A172 (cell line): ENCODE data around the gene SKI. TPM values are rescaled to one million over a fixed set of nuclear protein-coding genes. Genes with fewer than 3 reads are reported as not detected.
"Not testable (repeated sequence)": the region's sequence is repeated elsewhere in the genome, so short reads cannot be mapped to it uniquely, and the experiment has no call there.

Source experiments
- DNase-seq: peaks from one replicate; pipeline ENCODE4 v3.0.0-alpha.2; 2015; ENCODE audit warnings: low spot score
- total RNA-seq: library from RNA; depleted of rRNA; stranded (reverse); fragments of >200 nt; shearing (Covaris generic); gene quantifications from 2 replicates; pipeline ENCODE4 v1.2.3, GENCODE V29; 2014

The SKI gene
- total RNA-seq, 1 experiment from 2014 or later: 14.8 TPM

DNA sequence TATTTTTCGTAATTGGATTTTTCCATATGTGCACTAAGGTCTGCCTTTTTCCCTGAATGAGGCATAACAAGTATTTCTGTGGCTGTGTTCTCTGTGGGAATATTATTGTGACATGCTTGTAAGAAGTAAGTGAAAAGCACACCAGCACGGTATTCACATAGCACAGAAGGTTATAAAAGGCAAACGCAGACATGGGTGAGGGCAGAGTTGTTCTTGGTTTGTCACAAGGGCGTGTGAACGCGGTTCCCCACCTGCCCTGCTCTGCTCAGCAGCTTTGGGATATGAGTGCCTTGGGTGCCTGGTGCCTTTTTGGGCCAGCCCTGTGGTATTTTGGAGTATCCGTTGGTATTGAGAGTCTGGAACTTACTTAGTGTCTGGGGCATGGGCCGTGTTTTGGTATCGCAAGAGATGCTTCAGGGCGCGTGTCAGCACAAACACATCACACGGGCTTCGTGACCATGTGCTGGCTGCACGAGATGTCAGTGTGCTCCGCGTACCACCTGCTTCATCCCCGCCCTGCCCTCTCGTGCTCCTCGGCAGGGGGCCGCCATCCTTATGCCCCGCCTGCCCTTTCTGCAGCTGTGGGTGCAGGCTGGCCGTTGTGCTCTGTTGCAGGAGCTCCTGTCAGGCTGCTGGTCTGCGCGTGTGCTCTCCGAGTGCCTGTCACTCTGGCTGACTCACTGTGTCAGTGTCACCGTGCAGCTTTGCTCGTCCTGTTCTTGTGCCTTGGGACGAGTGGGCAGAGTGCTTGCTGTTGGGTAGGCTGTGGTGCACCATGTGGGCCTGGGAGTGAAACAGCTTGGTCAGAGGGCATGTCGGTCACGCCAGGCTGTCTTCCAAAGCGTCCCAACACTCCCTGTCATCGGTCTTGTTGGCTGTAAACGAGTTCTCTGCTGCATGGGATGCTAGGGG, 15.0 kb downstream of the SKI start:
- DNase-seq: no peak

DNA sequence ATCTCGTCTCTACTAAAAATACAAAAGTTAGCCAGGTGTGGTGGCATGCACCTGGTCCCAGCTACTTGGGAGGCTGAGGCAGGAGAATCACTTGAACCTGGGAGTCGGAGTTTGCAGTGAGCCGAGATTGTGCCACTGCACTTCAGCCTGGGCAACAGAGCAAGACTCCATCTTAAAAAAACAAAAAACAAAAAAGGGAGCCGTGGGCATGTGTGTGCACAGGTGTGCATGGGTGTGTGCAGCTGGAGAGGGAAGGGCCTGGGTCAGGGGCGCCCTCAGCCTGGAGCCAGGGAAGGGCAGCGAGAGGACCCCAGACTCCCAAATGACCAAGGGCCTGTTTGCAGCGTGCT, 18.9 kb downstream of the SKI start:
- not testable (repeated sequence) for DNase-seq

DNA sequence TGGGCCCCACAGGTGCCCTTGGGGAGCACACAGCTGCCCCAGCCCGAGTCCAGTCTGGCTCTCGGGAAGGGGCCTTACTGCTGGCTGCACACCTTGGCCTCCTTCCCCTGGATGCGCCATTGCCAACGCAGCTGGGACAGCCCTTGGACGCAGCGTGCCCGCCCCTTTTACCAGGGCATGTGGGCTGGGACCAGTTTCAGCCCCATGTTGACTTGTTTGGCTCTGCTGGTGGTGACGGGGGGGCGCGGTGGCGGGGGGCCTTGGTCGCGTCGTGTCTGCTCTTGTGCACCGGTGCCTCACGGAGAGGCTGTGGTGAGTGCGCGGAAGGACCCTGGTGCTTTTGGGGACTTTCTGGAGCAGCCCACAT, 19.6 kb downstream of the SKI start:
- no peak for DNase-seq

DNA sequence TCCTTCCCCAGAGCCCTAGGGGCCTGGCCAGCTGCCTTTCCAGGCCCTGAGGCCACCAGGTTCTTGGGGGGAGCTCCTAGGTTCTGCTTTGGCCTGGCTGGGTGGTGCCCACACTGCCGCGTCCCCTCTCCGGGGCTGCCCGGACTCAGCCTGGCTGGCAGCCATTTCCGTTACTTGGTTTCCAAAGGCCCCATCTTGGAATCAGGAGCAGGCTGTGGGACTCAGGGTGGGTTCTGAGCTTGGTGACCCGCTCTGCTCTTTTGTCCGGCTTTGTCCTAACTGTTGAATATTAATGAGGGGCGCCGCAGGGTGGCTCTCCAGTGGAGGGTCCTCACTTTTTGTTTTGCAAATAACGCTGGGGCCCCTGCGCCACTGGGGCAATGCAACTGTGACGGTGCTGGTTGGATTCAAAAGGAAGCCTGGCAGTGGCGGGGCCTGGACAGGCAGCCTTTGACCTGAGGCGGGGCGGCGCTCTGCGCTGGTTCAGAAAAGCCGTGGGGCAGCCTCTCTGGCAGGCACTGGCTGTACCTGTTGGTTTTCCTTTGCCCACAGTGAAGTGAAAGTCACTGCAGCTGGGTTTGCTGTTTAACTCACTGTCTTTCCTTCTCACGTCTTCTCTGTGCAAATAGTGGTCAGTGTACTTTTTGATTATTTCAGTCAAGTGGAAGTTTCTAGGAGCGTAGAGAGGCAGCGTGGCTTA, 20.2 kb downstream of the SKI start:
- DNase-seq: no peak

DNA sequence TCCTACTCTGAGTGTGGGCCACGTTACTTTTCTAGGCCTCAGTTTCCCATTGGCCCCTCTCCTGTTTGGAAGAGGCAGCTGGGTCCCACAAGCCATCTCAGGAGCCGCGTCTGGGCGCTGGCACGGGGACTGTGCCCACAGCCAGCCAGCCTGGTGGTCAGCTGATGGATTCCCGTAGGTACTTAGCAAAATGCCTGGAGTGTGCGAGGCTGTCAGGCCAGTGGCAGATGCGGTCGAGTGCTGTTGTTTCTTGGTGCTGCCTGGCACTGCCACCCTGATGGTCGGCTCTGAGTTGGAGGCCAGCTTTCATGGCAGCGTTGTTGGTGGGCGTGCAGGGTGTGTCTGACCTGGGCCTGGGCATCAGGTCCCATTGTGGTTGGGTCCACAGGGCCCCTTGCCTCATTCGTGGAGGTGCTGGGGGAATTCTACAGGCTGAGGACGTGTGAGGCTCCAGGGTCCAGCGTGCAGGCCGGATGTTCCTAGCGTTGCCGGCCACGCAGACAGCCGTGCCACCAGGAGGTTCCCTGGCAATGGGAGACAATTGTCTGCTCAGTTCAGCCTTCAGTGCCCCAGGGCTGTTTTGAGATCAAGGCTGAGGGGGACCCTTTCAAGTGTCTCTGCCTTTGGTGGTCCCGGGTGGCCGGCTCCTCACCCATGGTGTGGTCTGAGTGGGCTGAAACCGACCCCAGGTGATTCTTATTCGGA, 20.9 kb downstream of the SKI start:
- DNase-seq: no peak

DNA sequence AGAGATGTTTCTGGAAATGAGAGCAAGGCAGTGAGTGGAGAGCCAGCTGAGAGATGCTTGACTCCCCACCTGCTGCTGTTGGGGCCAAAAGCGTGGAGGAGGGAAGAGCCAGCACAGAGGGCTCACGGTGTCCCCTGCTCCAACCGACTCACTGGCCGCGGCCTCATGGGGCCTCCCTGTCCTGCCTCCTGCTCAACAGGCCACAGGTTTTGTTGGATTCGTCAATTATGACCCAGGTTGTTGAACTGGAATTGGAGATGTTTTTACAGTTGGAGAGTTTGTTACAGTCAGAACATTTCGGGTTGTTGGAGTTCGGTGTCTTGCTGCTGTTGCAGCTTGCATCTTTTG, 21.4 kb downstream of the SKI start:
- no peak for DNase-seq

DNA sequence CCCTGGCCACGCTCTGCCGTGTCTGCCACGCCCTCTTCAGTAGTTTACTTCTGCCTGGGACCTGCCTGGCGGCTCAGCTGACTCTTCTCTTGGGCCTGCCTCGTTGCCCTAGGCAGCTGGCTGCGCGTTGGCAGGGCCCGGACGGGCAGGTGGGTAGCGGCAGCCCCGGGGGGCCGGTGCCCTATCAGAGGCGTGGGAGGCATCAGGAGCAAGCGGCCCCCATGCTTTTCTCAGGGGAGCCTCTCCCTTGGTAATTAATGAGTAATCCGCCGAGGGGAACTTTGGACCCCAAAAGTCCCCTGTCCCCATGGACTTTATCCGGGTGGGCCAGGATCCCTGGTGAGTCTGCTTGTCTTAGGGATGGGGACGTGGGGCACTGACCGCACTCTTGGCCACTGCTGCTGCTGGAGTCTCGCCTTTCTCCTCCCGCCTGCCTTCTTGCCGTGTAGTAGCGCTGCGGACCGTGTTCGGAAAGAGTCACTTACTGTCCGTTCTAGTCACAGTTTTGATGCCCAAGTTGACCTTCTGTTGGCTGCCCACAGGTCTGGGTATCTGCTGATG, 22.7 kb downstream of the SKI start:
- no peak for DNase-seq

DNA sequence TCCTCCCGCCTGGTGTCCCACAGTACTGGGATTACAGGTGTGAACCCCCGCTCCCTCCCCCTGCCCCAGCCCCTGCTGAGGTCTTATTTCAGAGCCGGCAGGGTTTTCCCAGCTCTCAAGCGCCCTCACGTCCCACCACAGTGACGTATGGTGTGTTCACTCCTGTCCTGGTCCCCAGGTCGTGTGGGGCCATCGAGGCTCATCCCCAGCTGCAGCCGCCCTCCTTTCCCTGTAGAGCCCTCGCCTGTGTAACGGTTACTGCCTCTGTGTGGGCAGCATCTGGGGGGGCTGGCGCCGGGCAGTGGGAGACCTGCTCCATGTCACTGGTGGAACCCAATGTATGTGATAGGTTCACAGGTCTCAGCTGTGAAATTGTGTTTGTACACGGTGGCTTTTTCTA, 23.2 kb downstream of the SKI start:
- no peak for DNase-seq

DNA sequence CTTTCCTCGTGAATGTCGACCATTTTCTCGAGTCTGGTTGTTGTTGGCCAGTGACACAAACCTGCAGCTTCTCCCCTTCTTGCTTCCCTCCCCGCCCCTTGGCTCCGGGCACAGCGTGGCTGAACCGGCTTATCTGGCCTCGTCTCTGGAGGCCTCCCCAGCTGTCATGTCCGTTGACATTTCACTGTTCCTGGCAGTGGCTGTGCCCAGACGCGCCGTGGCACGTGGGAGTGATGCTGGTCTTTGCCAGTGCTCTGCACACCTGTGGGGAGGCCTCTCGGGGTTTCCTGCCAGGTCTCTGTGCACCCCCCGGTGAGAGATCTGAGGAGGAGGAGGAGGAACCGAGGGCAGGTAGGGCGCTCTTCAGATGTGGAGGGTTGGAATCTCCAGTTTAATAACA, 23.7 kb downstream of the SKI start:
- no peak for DNase-seq

DNA sequence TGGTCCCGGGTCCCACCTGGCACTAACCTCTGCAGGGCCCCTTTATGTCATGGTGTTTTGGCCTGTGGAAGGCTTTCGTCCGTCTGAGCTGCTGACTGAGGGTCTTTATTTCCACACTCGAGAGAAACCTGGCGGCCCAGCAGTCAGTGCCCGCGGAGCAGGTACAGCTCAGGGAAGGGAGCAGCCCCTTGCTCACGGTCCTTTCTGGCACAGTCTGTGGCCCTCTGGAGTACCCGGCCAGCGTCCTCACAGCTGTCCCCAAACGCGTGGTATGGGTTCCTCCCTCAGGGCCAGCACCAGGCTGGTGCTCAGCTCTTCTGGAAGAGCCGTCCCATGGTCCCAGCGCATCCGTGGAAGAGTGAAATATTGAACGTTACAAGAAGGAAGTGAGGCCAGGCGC, 24.3 kb downstream of the SKI start:
- no peak for DNase-seq

DNA sequence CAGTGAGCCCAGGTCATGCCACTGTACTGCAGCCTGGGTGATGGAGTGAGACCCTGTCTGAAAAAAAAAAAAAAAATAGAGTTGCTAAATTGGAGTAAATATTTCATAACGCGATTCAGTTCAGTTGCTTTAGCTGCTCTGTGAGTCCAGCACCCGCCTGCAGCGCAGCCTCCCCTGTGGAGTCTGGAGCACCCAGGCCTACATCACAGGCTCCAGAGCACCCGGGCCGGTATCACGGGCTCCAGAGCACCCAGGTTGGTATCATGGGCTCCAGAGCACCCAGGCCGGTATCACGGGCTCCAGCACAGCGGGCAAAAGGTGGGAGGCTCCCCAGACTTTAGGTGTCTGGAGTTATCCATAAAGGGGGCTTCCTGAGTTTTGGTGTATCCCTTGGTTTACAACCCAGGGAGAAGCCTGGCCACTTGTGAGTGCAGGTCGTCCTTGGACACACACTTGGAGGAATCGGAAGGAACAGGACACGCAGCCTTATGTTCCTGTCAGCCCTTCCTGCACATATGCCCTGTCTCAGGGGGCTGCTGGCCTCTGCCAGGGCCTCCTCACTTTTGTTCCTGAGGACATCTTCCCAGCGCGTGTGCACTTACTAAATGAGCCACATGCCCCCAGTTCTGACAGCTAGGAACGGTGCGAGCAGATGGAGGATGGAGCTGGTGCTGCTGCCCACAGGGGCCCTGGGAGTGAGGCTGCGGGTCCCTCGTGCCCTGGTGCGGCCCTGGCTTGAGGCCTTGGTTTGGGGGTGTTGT, 25.1 kb downstream of the SKI start:
- no peak for DNase-seq

DNA sequence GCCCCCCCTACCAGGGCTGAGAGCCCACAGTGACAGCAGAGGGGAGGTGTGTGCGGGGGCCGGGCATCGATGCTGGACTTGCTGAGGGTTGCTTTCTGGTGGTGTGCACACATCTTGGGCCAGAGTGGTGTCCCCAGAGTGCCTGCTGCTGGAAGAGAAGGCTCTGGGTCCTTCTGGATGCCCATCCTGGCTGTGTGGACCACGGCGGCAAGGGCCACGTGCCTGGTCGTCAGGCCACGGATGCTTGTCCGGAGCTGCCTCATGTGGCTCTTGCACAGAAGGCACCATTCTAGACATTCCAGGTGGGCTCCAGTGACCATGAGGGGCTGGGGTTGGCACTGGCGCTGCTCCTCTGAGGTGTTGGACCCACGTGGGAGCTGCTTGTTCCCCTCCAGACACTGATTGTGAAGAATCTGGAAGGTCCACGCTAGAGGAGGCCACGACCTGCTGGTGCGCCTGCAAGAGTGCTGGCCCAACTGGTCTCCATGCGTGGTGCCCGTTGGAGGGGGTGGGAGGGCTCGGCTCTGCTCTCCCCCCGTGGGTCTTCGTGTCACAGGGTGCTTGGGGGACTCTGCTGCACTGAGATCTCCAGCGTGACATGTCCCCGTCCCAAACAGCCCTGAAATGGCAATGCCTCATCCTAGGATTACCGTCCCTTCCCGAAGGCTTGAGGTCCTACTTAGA, 25.8 kb downstream of the SKI start:
- no peak for DNase-seq

DNA sequence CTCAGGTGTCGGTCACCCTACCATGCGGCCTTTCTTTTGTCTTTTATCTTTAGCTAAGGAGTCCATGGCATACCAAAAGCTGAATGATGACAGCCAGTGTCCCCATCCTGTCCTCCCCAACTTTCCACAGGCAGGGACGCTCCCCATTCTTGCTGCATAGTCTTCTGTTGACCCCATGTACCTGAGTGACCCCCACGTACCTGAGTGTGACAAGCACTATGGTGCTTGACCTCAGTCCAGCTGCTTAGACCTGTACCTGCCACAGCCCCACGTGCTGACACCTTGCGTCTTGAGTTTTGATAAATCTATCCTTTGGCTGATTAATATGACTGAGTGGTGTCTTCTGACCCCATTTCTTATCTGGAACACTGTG, 26.9 kb downstream of the SKI start:
- DNase-seq: no peak

DNA sequence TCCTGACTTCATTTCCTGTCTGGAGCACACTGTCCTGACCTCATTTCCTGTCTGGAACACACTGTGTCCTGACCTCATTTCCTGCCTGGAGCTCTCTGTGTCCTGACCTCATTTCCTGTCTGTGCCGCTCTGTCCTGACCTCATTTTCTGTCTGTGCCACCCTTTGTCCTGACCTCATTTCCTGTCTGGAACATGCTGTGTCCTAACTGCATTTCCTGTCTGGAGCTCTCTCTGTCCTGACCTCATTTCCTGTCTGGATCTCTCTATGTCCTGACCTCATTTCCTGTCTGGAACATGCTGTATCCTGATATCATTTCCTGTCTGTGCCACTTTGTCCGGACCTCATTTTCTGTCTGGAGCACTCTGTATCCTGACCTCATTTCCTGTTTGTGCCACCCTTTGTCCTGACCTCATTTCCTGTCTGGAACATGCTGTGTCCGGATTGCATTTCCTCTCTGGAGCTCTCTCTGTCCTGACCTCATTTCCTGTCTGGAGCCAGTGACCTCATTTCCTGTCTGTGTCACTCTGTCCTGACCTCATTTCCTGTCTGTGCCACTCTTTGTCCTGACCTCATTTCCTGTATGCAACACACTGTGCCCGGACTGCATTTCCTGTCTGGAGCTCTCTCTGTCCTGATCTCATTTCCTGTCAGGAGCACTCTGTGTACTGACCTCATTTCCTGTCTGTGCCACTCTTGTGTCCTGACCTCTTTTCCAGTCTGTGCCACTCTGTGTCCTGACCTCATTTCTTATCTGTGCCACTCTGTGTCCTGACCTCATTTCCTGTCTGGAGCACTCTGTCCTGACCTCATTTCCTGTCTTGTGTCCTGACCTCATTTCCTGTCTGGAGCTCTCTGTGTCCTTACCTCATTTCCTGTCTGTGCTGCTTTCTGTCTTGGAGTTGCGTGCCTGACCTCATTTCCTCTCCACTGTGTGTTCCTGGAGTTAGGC, 27.6 kb downstream of the SKI start:
- peak; percentile 88 for DNase-seq

DNA sequence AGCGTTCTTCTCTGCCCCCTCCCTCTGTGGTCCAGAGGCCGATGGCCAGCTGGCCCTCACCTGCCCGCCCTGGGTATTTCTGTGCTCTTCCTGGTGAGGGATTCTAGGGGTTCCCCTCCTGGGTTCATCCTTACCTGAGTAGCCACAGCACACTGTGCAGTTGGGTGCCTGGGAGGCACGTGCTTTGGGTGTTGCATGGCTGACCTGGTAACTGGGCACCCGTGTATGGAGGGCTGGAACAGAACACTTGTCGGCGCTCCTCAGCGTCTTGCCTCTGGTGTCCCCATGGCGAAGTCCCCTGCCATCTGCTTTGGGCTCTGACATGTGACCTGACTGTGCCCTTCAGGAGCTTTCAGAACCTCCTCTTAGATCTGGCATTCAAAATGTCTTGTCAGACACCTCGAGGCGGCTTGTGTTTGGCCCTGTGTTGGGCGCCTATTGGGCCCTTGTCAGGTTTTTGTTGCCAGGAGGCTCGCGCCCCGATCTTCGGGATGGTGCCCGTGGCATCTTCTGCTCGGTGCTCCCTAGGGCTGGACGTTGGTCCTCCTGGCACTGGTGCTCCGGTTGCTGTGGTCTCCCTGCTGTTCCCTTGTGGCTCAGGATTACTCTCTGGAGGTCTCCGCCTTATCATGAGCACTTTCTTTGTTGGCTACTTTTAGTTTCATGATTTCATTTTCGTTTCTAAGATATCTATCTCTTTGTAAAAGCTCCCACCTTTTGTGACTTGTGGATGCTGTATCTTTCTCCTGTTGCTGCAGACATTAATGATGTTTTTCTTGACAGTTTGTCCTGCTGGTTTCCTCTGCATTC, 28.5 kb downstream of the SKI start:
- no peak for DNase-seq

DNA sequence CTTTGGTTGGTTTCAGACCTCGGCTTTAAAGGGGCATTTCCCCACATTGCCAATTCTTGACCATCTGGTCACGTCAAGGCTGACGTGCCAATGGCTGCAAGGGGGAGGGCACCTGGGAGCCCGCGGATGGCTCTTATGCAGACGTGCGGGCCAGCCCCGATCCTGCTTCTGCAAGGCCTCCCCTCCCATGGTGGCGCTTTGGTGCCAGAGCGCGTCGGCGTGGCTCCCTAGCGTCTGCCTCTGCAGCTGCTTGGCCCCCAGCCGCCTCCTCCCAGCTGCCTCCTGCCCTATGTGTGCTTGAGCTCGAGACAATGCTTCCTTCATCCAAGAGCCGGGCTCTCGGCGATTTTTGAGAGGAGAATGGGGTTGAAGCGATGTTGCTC, 29.1 kb downstream of the SKI start:
- DNase-seq: no peak

DNA sequence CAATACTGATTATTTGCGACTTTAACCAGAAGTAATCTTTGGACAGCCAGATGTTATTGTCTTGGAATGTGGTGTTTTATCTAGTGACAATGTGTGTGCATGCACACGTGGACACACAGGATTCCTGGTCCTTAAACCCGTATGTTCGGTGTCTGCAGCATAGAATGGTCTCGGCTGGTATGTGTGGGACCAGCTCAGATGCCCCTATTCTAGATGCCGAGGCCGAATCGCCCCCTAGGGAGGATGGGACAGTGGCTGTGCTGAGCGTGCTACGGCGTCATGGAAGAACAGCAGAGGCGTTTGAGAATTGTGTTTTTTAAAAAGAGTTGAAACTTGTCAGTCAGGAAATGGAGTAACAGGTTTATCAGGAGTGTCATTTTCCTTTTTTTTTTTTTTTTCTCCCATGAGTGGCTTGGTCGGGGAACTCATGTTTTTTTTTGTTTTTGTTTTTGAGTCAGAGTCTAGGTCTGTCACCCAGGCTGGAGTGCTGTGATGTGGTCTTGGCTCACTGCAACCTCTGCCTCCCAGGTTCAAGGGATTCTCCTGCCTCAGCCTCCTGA, 30.1 kb downstream of the SKI start:
- no peak for DNase-seq

DNA sequence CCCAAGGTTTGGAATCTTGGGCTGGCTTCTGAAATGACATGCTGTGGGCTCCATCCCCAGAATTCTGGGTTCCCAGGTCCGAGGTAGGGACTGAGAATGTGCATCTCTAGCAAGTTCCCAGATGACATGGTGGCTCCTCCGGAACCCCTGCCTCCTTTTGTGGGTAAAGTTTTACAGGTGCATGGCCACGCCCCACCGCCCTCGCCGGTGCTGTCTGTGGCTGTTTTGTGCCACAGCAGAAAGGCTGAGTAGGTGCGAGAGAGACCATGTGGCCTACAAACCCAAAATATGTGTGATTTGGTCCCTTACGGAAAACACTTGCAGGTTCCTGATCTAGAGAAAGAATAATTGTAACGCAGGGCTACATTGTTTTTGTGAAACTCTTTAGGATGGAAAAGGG, 30.9 kb downstream of the SKI start:
- no peak for DNase-seq
